IMR-90 (cell line): Measurements from ENCODE around the gene USH2A. TPM values are rescaled to one million over a fixed set of nuclear protein-coding genes. Genes with fewer than 3 reads are reported as not detected.

ENCODE experiments used
- ATAC-seq: fragments of 200-7000 bp; cut with Tn5 transposase; 2 replicates; pipeline ENCODE4 v1.9.1; 2020; ENCODE audit warnings: low read depth, mild to moderate bottlenecking, moderate library complexity
- BruUV-seq: library from RNA; stranded (reverse); fragments of 400-500 nt; replicated peaks from 2 replicates; lab custom pipeline; 2021; lab: Mats Ljungman, UMichigan
- CTCF ChIA-PET: fragments of 300-600 bp; formaldehyde crosslinking; extraction: SDS; loops from one replicate; lab custom pipeline; 2021; ENCODE audit warnings: antibody characterized with exemption; lab: Yijun Ruan, JAX
- POLR2A ChIA-PET: fragments of 300-600 bp; sonication (Branson Sonifier 250); formaldehyde crosslinking; loops from one replicate; lab custom pipeline; 2022; ENCODE audit warnings: antibody characterized with exemption; ENCODE audit not compliant: unreplicated experiment; lab: Charles Lee
- DNase-seq: peaks from one replicate; pipeline ENCODE4 v3.0.0; 2013
- H2AFZ ChIP-seq: replicated peaks from 2 replicates; pipeline ENCODE3; 2013; ENCODE audit warnings: low read length, mild to moderate bottlenecking; ENCODE audit not compliant: poor library complexity
- H2AK5ac ChIP-seq: 2 replicates; pipeline ENCODE4 v1.6.1; 2013; ENCODE audit warnings: low read depth, low read length, inconsistent platforms
- H2AK9ac ChIP-seq: replicated peaks from 2 replicates; pipeline ENCODE3; 2013; ENCODE audit warnings: mild to moderate bottlenecking, low read depth, low read length, moderate library complexity; ENCODE audit not compliant: poor library complexity
- H2BK120ac ChIP-seq: 2 replicates; pipeline ENCODE4 v1.6.1; 2013; ENCODE audit warnings: low read depth, low read length, inconsistent platforms
- H2BK15ac ChIP-seq: 3 replicates; pipeline ENCODE4 v1.6.1; 2013; ENCODE audit warnings: low read depth, low read length, inconsistent platforms
- H2BK20ac ChIP-seq: 2 replicates; pipeline ENCODE4 v1.6.1; 2013; ENCODE audit warnings: low read depth, mild to moderate bottlenecking, inconsistent platforms, low read length, moderate library complexity
- H2BK5ac ChIP-seq: 2 replicates; pipeline ENCODE4 v1.6.1; 2013; ENCODE audit warnings: mild to moderate bottlenecking, low read depth, low read length, inconsistent platforms; ENCODE audit not compliant: poor library complexity, severe bottlenecking
- H3K14ac ChIP-seq: replicated peaks from 2 replicates; pipeline ENCODE4 v1.6.1; 2013; ENCODE audit warnings: low read depth, low read length, inconsistent platforms
- H3K18ac ChIP-seq: 2 replicates; pipeline ENCODE4 v1.6.1; 2013; ENCODE audit warnings: low read depth, low read length, control low read depth
- H3K23ac ChIP-seq: 2 replicates; pipeline ENCODE4 v1.6.1; 2013; ENCODE audit warnings: low read depth, low read length, inconsistent platforms
- H3K27ac ChIP-seq: 2 replicates; pipeline ENCODE4 v1.5.1; 2013; ENCODE audit warnings: mild to moderate bottlenecking, control low read depth, low read length; ENCODE audit not compliant: insufficient read depth
- H3K27me3 ChIP-seq: 2 replicates; pipeline ENCODE4 v1.6.1; 2013; ENCODE audit warnings: low read length; ENCODE audit not compliant: control insufficient read depth, insufficient read depth
- H3K36me3 ChIP-seq: 2 replicates; pipeline ENCODE4 v1.6.1; 2013; ENCODE audit warnings: low read length, mixed read lengths; ENCODE audit not compliant: control insufficient read depth, insufficient read depth
- H3K4ac ChIP-seq: 2 replicates; pipeline ENCODE4 v1.6.1; 2013; ENCODE audit warnings: low read depth, low read length, inconsistent platforms
- H3K4me1 ChIP-seq: 2 replicates; pipeline ENCODE4 v1.6.1; 2013; ENCODE audit warnings: low read length, mixed read lengths; ENCODE audit not compliant: control insufficient read depth, insufficient read depth
- H3K4me2 ChIP-seq: 2 replicates; pipeline ENCODE4 v1.6.1; 2013; ENCODE audit warnings: low read depth, mild to moderate bottlenecking, control low read depth, low read length, moderate library complexity
- H3K4me3 ChIP-seq: 2 replicates; pipeline ENCODE4 v1.5.1; 2013; ENCODE audit warnings: low read depth, mild to moderate bottlenecking, control low read depth, low read length, moderate library complexity; ENCODE audit not compliant: insufficient read depth
- H3K56ac ChIP-seq: 2 replicates; pipeline ENCODE4 v1.6.1; 2013; ENCODE audit warnings: low read length, inconsistent platforms; ENCODE audit not compliant: insufficient read depth; ENCODE audit errors: extremely low read depth
- H3K79me1 ChIP-seq, 2 experiments: 2 replicates each; pipeline ENCODE4 v1.6.1; 2013; ENCODE audit warnings: low read length in 2 of 2, inconsistent platforms in 1 of 2, low read depth in 1 of 2
- H3K9ac ChIP-seq: 2 replicates; pipeline ENCODE4 v1.6.1; 2013; ENCODE audit warnings: low read depth, low read length, control low read depth
- H3K9me1 ChIP-seq: 2 replicates; pipeline ENCODE4 v1.6.1; 2013; ENCODE audit warnings: low read length, inconsistent platforms; ENCODE audit not compliant: insufficient read depth
- H3K9me3 ChIP-seq: 2 replicates; pipeline ENCODE4 v1.6.1; 2013; ENCODE audit warnings: low read length; ENCODE audit not compliant: control insufficient read depth, insufficient read depth
- H4K20me1 ChIP-seq: 2 replicates; pipeline ENCODE4 v1.6.1; 2013; ENCODE audit warnings: low read length, inconsistent platforms; ENCODE audit not compliant: insufficient read depth
- H4K5ac ChIP-seq: 2 replicates; pipeline ENCODE4 v1.6.1; 2013; ENCODE audit warnings: mild to moderate bottlenecking, low read depth, low read length, control low read depth
- H4K8ac ChIP-seq, 2 experiments: 2 replicates each; pipeline ENCODE4 v1.6.1; 2013; ENCODE audit warnings: low read depth in 2 of 2, low read length in 2 of 2, control low read depth in 1 of 2, inconsistent platforms in 1 of 2
- H4K91ac ChIP-seq: 2 replicates; pipeline ENCODE4 v1.6.1; 2013; ENCODE audit warnings: low read depth, low read length, inconsistent platforms; ENCODE audit not compliant: insufficient read depth
- BHLHE40 ChIP-seq: fragments of 150-350 bp; IDR thresholded peaks from 2 replicates; pipeline ENCODE4 v1.6.1; 2016; ENCODE audit warnings: mild to moderate bottlenecking, low read depth, low read length
- CEBPB ChIP-seq: IDR thresholded peaks from 2 replicates; pipeline ENCODE4 v1.6.1; 2012; ENCODE audit warnings: low read depth, low read length, improper control_type of control experiment
- CHD1 ChIP-seq: IDR thresholded peaks from 2 replicates; pipeline ENCODE4 v1.6.1; 2012; ENCODE audit warnings: low read depth, low read length, improper control_type of control experiment
- ELK1 ChIP-seq: fragments of 150-350 bp; IDR thresholded peaks from 2 replicates; pipeline ENCODE4 v1.6.1; 2016; ENCODE audit warnings: low read depth, mild to moderate bottlenecking, low read length, moderate library complexity, borderline replicate concordance
- FOS ChIP-seq: fragments of 150-350 bp; IDR thresholded peaks from 2 replicates; pipeline ENCODE4 v1.6.1; 2016; ENCODE audit warnings: low read depth, low read length
- NFE2L2 ChIP-seq: fragments of 150-350 bp; IDR thresholded peaks from 2 replicates; pipeline ENCODE4 v1.6.1; 2016; ENCODE audit warnings: low read depth, mild to moderate bottlenecking, low read length
- RCOR1 ChIP-seq: IDR thresholded peaks from 2 replicates; pipeline ENCODE4 v1.6.1; 2012; ENCODE audit warnings: mild to moderate bottlenecking, low read length, improper control_type of control experiment; ENCODE audit not compliant: insufficient replicate concordance
- RFX5 ChIP-seq: IDR thresholded peaks from 2 replicates; pipeline ENCODE4 v1.8.0; 2012; ENCODE audit warnings: low read depth, mild to moderate bottlenecking, low read length, moderate library complexity
- SMC3 ChIP-seq: fragments of 150-350 bp; IDR thresholded peaks from 2 replicates; pipeline ENCODE4 v1.6.1; 2016; ENCODE audit warnings: low read depth, mild to moderate bottlenecking, antibody characterized with exemption, low read length, moderate library complexity
- USF2 ChIP-seq: fragments of 150-350 bp; IDR thresholded peaks from 2 replicates; pipeline ENCODE4 v1.6.1; 2017; ENCODE audit warnings: mild to moderate bottlenecking, antibody characterized with exemption, low read length, low read depth
- WGBS, 2 experiments: methylation state at CpG; one replicate each; pipeline versions ENCODE4 v1.1.5 to v1.1.7; 2013; ENCODE audit warnings: missing lambda C conversion rate in 2 of 2; ENCODE audit not compliant: insufficient read length in 1 of 2; ENCODE audit errors: extremely low coverage in 2 of 2; 5-methylcytosine and 5-hydroxymethylcytosine counted together
- dilution Hi-C: fragments of 300-500 bp; cut with HindIII; formaldehyde crosslinking; loops from one replicate; pipeline ENCODE4 v1.14.3; 2018; ENCODE audit warnings: low sequenced_read_pairs; ENCODE audit not compliant: unreplicated experiment
- in situ Hi-C: fragments of 300-500 bp; cut with MboI; formaldehyde crosslinking; loops from 3 replicates; pipeline ENCODE4 v1.14.3; 2019; ENCODE audit warnings: low sequenced_read_pairs, inconsistent platforms, mixed read lengths
- intact Hi-C: fragments of 100-400 bp; cut with micrococcal nuclease; formaldehyde crosslinking; loops from 2 replicates; pipeline ENCODE4 v1.10.0; 2022
- polyA plus RNA-seq, 3 experiments: library from polyadenylated mRNA; depleted of rRNA; stranded (reverse); fragments of >200 nt; gene quantifications; 2 replicates each; pipeline ENCODE4 v1.2.3, GENCODE V29; 2012; ENCODE audit warnings: low replicate concordance in 1 of 3
- total RNA-seq: library from RNA; depleted of rRNA; stranded (reverse); fragments of >200 nt; gene quantifications from 2 replicates; pipeline ENCODE4 v1.2.3, GENCODE V29; 2012

USH2A gene
- total and polyA plus RNA-seq, 2 of the 4 experiments (the other 2 are of a cell fraction) = under 0.01 to 0.02 TPM

GRCh38 chr1:216248628-216249027 lies 174.6 kb downstream of the USH2A start:
- no peaks in the 10 kb centered on the region for H3K79me1 ChIP-seq
- no peak overlapping the region for H3K4me2 ChIP-seq
- no peak overlapping the region for H3K4ac ChIP-seq
- H3K36me3 ChIP-seq = no peaks in the 10 kb centered on the region
- H2BK5ac ChIP-seq = no peak overlapping the region
- H3K27me3 ChIP-seq = no peaks in the 10 kb centered on the region
- no peak overlapping the region for H2BK120ac ChIP-seq
- DNase-seq = no peak
- intact Hi-C loops = no loop called here
- dilution Hi-C loops = no loop called here
- WGBS, 2 experiments = no CpG with 5 or more reads among the region's 3 CpGs
- ChIA-PET CTCF (no interaction called here), POLR2A (no interaction called here)
- no peak overlapping the region for H3K9ac ChIP-seq
- no peak overlapping the region for H3K4me3 ChIP-seq
- H3K14ac ChIP-seq = no peak overlapping the region
- ATAC-seq = no peak
- H3K23ac ChIP-seq = no peak overlapping the region
- no peak overlapping the region for H2BK20ac ChIP-seq
- H3K56ac ChIP-seq = no peak overlapping the region
- H3K9me1 ChIP-seq = no peaks in the 10 kb centered on the region
- H4K91ac ChIP-seq = no peak overlapping the region
- in situ Hi-C loops = no loop called here
- no peak overlapping the region for H2AK5ac ChIP-seq
- no peaks in the 10 kb centered on the region for H3K9me3 ChIP-seq
- H2AK9ac ChIP-seq = no peak overlapping the region
- BruUV-seq = no TSS peak
- TF ChIP-seq CEBPB (no peak), ELK1 (no peak), CHD1 (no peak), SMC3 (no peak), FOS (no peak), RFX5 (no peak), BHLHE40 (no peak), USF2 (no peak), RCOR1 (no peak), NFE2L2 (no peak)
- H4K8ac ChIP-seq = no peak overlapping the region
- no peak overlapping the region for H3K18ac ChIP-seq
- no peak overlapping the region for H4K5ac ChIP-seq
- H3K27ac ChIP-seq = no peak overlapping the region
- H2AFZ ChIP-seq = no peak overlapping the region
- no peaks in the 10 kb centered on the region for H4K20me1 ChIP-seq
- H2BK15ac ChIP-seq = no peak overlapping the region
- H3K4me1 ChIP-seq = no peaks in the 10 kb centered on the region
